ENCODE data around the gene CHAC1.

The CHAC1 gene

GRCh38 chr15:40930430-40931299, 22.6 kb upstream of the CHAC1 start:
- DNase-seq (ENCODE audit: low read depth, low spot score) = no peak
- peak overlapping the region; percentile 29; the same call in 1 of the 2 replicates for H3K4me3 ChIP-seq (ENCODE audit: low read length)

GRCh38 chr15:40931300-40932142, 21.8 kb upstream of the CHAC1 start:
- H3K4me3 ChIP-seq (ENCODE audit: low read length) = no peak overlapping the region
- peaks cover 8% of the 10 kb centered on the region for H3K4me1 ChIP-seq (ENCODE audit: control insufficient read depth, insufficient read depth, low read length)
- H3K36me3 ChIP-seq (ENCODE audit: control insufficient read depth, insufficient read depth, low read length) = no peaks in the 10 kb centered on the region
- DNase-seq (ENCODE audit: low read depth, low spot score) = no peak
- no CpG with 5 or more reads among the region's 16 CpGs for WGBS (ENCODE audit: insufficient coverage, insufficient read length)
- H3K9me3 ChIP-seq (ENCODE audit: control insufficient read depth, insufficient read depth, low read length) = no peaks in the 10 kb centered on the region
- no peak overlapping the region for H3K27ac ChIP-seq (ENCODE audit: low read length)
- H3K27me3 ChIP-seq (ENCODE audit: control insufficient read depth, insufficient read depth, low read length) = peaks cover 39% of the 10 kb centered on the region

More at GRCh38 chr15:40930430-40931299, 22.6 kb upstream of the CHAC1 start:
- WGBS (ENCODE audit: insufficient coverage, insufficient read length) = no CpG with 5 or more reads among the region's 46 CpGs
- Histone ChIP-seq H3K9me3 (ENCODE audit: control insufficient read depth, insufficient read depth, low read length) (no peaks in the 10 kb centered on the region), H3K4me1 (ENCODE audit: control insufficient read depth, insufficient read depth, low read length) (peaks cover 8% of the 10 kb centered on the region), H3K36me3 (ENCODE audit: control insufficient read depth, insufficient read depth, low read length) (no peaks in the 10 kb centered on the region), H3K27me3 (ENCODE audit: control insufficient read depth, insufficient read depth, low read length) (peaks cover 46% of the 10 kb centered on the region), H3K27ac (ENCODE audit: low read length) (no peak overlapping the region)

GRCh38 chr15:40932156-40932555, 21.1 kb upstream of the CHAC1 start:
- no peak overlapping the region for H3K27ac ChIP-seq (ENCODE audit: low read length)
- no peak for DNase-seq (ENCODE audit: low read depth, low spot score)
- H3K4me1 ChIP-seq (ENCODE audit: control insufficient read depth, insufficient read depth, low read length) = peaks cover 3% of the 10 kb centered on the region
- H3K9me3 ChIP-seq (ENCODE audit: control insufficient read depth, insufficient read depth, low read length) = no peaks in the 10 kb centered on the region
- no peaks in the 10 kb centered on the region for H3K36me3 ChIP-seq (ENCODE audit: control insufficient read depth, insufficient read depth, low read length)
- H3K27me3 ChIP-seq (ENCODE audit: control insufficient read depth, insufficient read depth, low read length) = peaks cover 33% of the 10 kb centered on the region
- no peak overlapping the region for H3K4me3 ChIP-seq (ENCODE audit: low read length)
- no CpG with 5 or more reads among the region's 8 CpGs for WGBS (ENCODE audit: insufficient coverage, insufficient read length)

- no peaks in the 10 kb centered on the region for H3K9me3 ChIP-seq (ENCODE audit: control insufficient read depth, insufficient read depth, low read length)
- peaks cover 3% of the 10 kb centered on the region; the same call in 1 of the 2 replicates for H3K4me1 ChIP-seq (ENCODE audit: control insufficient read depth, insufficient read depth, low read length)
- WGBS (ENCODE audit: insufficient coverage, insufficient read length) = no CpG with 5 or more reads among the region's 11 CpGs
- peaks cover 26% of the 10 kb centered on the region for H3K27me3 ChIP-seq (ENCODE audit: control insufficient read depth, insufficient read depth, low read length)
- no peak overlapping the region for H3K27ac ChIP-seq (ENCODE audit: low read length)
- DNase-seq (ENCODE audit: low read depth, low spot score) = no peak
- no peaks in the 10 kb centered on the region for H3K36me3 ChIP-seq (ENCODE audit: control insufficient read depth, insufficient read depth, low read length)
- H3K4me3 ChIP-seq (ENCODE audit: low read length) = no peak overlapping the region
These were observed 20.4 kb upstream of the CHAC1 start for GRCh38 chr15:40932649-40933516.

GRCh38 chr15:40933517-40933902, 19.8 kb upstream of the CHAC1 start:
- WGBS (ENCODE audit: insufficient coverage, insufficient read length) = 100% methylated on average over 1 of the region's 3 CpGs
- peaks cover 3% of the 10 kb centered on the region; the same call in 1 of the 2 replicates for H3K4me1 ChIP-seq (ENCODE audit: control insufficient read depth, insufficient read depth, low read length)

GRCh38 chr15:40934457-40934856, 18.8 kb upstream of the CHAC1 start:
- Histone ChIP-seq H3K27ac (ENCODE audit: low read length) (no peak overlapping the region), H3K9me3 (ENCODE audit: control insufficient read depth, insufficient read depth, low read length) (no peaks in the 10 kb centered on the region), H3K4me3 (ENCODE audit: low read length) (no peak overlapping the region), H3K36me3 (ENCODE audit: control insufficient read depth, insufficient read depth, low read length) (no peaks in the 10 kb centered on the region), H3K27me3 (ENCODE audit: control insufficient read depth, insufficient read depth, low read length) (peaks cover 24% of the 10 kb centered on the region), H3K4me1 (ENCODE audit: control insufficient read depth, insufficient read depth, low read length) (peaks cover 3% of the 10 kb centered on the region; the same call in 1 of the 2 replicates)
- DNase-seq (ENCODE audit: low read depth, low spot score) = no peak
- no CpG with 5 or more reads among the region's 6 CpGs for WGBS (ENCODE audit: insufficient coverage, insufficient read length)

More at GRCh38 chr15:40933517-40933902, 19.8 kb upstream of the CHAC1 start:
- H3K36me3 ChIP-seq (ENCODE audit: control insufficient read depth, insufficient read depth, low read length) = no peaks in the 10 kb centered on the region
- H3K4me3 ChIP-seq (ENCODE audit: low read length) = no peak overlapping the region
- H3K27ac ChIP-seq (ENCODE audit: low read length) = no peak overlapping the region
- peaks cover 24% of the 10 kb centered on the region for H3K27me3 ChIP-seq (ENCODE audit: control insufficient read depth, insufficient read depth, low read length)
- H3K9me3 ChIP-seq (ENCODE audit: control insufficient read depth, insufficient read depth, low read length) = no peaks in the 10 kb centered on the region
- no peak for DNase-seq (ENCODE audit: low read depth, low spot score)

- Histone ChIP-seq H3K4me1 (ENCODE audit: control insufficient read depth, insufficient read depth, low read length) (peaks cover 4% of the 10 kb centered on the region), H3K27me3 (ENCODE audit: control insufficient read depth, insufficient read depth, low read length) (peaks cover 8% of the 10 kb centered on the region), H3K36me3 (ENCODE audit: control insufficient read depth, insufficient read depth, low read length) (no peaks in the 10 kb centered on the region), H3K27ac (ENCODE audit: low read length) (no peak overlapping the region), H3K9me3 (ENCODE audit: control insufficient read depth, insufficient read depth, low read length) (no peaks in the 10 kb centered on the region), H3K4me3 (ENCODE audit: low read length) (no peak overlapping the region)
- no peak for DNase-seq (ENCODE audit: low read depth, low spot score)
- WGBS (ENCODE audit: insufficient coverage, insufficient read length) = no CpG with 5 or more reads among the region's 31 CpGs
These were observed 17.0 kb upstream of the CHAC1 start for GRCh38 chr15:40936234-40936708.

GRCh38 chr15:40936709-40937666, 16.3 kb upstream of the CHAC1 start:
- H3K27ac ChIP-seq (ENCODE audit: low read length) = no peak overlapping the region
- H3K9me3 ChIP-seq (ENCODE audit: control insufficient read depth, insufficient read depth, low read length) = no peaks in the 10 kb centered on the region
- no peak for DNase-seq (ENCODE audit: low read depth, low spot score)
- no peak overlapping the region for H3K4me3 ChIP-seq (ENCODE audit: low read length)
- peaks cover 4% of the 10 kb centered on the region for H3K4me1 ChIP-seq (ENCODE audit: control insufficient read depth, insufficient read depth, low read length)
- H3K27me3 ChIP-seq (ENCODE audit: control insufficient read depth, insufficient read depth, low read length) = peaks cover 2% of the 10 kb centered on the region; the same call in 1 of the 2 replicates
- no CpG with 5 or more reads among the region's 15 CpGs for WGBS (ENCODE audit: insufficient coverage, insufficient read length)
- H3K36me3 ChIP-seq (ENCODE audit: control insufficient read depth, insufficient read depth, low read length) = no peaks in the 10 kb centered on the region
